Eye (tissue), 1 donor: ENCODE measurements around the gene C11orf52.
"Not testable (repeated sequence)": the region's sequence is repeated elsewhere in the genome, so short reads cannot be mapped to it uniquely, and the experiment has no call there.

Experiments
- DNase-seq: peaks from one replicate; pipeline ENCODE4 v3.0.0-alpha.2; 2015

The C11orf52 gene

DNA sequence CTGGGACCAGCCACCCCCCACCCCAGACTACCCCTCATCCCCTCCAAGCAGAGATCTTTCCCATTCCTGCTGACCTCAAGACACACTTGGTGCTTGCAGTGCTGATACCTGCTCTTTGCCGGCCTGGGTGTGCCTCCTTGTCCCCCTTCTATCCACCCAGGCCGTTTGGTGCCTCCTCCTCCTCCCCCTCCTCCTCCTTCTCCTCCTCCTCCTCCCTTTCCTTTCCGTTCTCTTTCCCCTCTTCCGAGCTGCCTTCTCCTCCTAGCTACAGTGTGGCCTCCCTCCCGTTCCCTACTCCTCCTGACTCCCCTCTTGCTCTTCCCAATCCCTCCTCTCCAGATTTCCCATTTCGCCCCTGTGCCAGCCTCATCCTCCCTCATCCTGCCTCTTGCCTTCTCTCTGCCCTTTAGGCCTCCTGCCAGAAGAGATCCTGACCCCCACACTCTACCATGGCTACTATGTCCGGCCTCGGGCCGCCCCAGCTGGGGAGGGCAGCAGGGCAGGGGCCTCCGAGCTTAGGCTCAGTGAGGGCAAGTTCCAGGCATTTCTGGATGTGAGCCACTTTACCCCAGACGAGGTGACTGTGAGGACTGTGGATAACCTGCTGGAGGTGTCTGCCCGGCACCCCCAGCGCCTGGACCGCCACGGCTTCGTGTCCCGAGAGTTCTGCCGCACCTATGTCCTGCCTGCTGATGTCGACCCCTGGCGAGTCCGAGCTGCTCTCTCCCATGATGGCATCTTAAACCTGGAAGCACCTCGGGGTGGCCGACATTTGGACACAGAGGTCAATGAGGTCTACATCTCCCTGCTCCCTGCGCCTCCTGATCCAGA lies 5.5 kb upstream of the C11orf52 start:
- peak; percentile 48 for DNase-seq

DNA sequence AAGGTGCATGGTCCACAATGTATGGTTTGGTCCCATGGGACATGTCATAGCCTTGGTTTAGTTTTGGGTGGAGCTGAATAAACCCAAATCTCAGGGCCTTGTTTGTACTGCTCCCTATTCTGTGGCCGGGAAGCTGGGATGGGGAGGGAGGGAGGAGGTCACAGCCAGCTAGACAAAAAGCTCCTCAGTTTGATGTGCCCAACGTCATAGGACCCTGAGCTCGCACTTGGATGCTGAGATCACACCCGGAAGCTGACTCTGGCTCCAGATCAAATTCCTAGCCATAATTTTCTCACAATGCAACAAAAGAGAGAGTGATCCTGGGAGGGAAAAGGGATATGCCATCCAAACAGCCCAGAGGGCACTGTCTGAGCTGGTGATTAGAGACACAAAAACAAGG lies 4.7 kb upstream of the C11orf52 start:
- peak; percentile 48 for DNase-seq

DNA sequence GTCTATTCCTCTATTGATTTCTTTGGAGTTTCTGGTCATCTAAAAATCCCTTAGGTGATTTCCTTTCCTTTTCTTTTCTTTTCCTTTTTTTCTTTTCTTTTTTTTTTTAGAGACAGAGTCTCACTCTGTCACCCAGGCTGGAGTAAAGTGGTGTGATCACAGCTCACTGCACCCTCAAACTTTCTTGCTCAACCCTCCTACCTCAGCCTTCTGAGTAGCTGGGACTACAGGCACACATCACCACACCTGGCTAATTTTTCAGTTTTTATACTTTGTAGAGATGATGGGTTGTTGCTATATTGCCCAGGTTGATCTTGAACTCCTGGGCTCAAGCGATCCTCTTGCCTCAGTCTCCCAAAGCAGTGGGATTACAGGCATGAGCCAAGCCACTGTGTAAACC lies 1.9 kb upstream of the C11orf52 start:
- DNase-seq, result no peak

DNA sequence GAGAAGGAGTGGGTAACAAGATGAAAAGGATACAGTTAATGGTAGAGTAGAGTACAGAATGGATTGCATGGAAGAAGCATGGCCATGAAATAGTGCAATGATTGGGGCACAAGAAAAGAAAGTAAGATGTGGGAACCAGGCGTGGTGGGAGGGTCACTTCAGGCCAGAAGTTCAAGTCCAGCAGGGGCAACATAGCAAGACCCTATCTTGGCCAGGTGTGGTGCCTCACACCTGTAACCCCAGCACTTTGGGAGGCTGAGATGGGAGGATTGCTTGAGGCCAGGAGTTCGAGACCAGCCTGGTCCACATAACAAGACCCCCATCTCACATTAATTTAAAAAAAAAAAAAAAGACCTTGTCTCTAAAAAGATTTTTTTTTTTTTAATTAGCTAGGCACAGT lies 1.4 kb upstream of the C11orf52 start:
- no peak for DNase-seq

DNA sequence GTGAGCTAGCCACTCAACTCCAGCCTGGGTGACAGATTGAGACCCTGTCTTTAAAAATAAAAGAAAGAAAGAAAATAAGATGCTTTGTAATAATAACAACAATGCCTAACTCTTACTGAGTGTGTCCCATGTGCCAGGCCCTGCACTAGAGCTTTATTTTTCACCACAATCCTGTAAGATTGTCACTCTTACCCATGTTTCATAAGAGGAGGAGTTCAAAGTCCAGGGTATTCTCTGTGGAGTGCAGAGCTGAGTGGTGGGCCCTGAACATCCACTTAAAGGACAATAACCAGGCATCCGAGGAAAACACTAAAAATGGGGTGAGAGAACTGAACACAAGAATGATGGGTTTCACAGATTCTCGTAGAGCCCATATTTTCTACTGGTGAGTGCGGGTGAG lies 925 bp upstream of the C11orf52 start:
- DNase-seq, result no peak

DNA sequence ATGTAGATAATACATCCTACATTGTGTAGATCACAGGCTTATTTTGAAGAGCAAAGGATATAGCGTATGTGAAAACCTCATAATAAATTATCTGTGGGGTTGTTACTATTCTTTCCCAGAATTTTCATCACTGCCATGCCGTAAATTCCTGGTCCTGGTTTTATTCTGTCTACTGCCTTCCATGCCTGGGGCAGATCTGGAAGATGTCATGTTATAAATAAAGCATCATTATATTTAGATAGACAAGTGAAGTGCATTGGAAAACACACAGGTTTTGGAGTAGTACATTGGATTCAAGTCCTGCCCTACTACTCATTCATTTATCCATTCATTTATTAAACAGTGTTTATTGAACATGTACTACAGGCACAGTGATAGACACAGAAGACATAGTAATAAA lies 2.2 kb downstream of the C11orf52 start:
- no peak for DNase-seq

DNA sequence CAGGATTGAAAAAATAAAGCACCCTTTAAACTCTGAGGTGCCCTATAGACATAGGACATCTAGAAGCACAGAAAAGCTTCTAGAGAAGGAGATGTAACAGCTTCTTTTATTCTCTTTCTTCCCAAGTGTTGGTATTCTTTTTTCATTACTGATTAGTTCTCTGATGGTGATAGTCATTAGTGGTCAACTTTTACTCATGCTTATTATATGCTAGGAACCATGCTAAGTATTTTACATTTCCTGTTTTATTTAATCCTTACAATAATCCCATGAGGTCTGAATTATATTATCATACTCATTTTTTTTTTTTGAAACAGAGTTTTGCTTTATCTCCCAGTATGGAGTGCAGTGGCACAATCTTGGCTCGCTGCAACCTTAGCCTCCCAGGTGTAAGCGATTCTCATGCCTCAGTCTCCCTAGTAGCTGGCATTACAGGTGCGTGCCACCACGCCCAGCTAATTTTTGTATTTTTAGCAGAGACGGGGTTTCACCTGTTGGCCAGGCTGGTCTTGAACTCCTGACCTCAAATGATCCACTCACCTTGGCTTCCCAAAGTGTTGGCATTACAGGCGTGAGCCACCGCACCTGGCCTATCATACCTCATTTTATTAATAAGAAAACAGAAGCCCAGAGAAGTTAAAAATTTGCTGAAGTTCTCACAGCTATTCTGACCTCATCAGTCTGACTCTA lies 3.0 kb downstream of the C11orf52 start:
- DNase-seq, result no peak

DNA sequence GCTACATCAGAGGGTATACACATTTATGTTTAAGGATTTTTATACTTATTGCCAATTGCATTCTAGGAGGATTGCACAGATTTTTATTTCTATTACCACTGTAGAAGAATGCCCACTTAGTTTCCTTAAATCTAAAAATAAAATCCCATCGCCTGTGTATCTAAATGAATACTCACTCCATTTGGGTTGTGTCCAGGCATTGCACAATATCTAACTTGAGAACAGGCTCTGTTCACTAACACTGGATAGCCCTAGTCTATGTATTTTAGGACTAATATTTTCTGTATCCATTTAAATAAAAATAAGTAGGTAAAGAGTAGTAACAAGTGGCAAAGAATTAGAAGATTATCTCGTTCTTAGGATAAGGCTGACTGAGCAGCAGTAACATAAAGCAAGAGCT lies 4.1 kb downstream of the C11orf52 start:
- no peak for DNase-seq

DNA sequence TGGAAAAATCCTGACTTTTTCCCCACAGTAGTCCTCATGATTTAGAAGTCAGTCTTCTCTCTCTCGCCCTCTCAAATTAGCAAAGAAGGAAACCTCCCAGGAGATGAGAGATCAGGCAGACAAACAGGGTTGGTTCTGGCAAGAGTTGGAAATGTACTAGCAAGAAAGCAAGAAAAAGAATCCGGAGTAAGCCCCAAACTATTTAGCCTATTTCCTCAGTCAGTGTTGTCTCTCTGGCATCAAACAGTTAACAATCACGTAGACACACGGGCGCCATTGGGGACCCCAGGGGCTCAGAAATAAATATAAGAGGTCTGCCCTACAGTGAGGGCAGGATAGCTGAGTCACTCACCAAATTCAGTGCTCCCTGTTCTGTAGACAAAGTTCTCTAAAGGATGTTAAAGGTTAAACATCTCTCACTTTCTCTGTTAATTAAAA lies 4.7 kb downstream of the C11orf52 start:
- peak; percentile 30 for DNase-seq

DNA sequence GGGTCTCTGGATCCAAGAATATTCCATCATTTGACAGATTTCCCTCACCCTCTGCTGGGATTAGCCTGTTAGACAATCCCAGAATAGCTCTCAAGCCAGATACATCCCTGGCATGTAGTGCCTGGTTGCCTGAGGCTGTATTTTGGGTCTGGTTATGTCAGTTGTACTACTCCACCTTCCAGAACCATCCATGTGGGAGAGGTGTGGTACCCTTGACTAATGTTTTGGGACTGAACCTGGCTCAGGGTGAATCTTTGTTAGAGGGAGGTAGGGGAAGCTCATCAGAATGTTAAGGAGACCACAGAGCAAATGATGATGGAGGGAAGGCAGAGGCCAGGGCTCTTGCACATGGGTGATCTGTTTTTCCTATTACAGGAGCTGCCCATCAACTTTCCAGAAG lies 5.2 kb downstream of the C11orf52 start:
- DNase-seq, result no peak

DNA sequence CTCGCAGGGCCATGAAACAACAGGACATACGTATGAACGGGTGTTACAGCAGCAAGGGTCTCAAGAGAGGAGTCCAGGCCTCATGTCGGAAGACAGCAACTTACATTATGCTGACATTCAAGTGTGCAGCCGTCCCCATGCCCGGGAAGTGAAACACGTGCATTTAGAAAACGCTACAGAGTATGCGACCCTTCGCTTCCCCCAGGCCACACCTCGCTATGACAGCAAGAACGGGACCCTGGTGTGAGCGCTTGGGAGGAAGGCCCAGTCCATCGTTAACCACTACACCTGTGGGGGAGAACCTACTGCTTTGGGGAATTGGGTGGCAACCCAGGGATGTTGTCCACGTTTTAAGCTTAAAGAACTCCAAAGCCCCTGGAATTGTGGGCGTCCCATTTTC lies 7.2 kb downstream of the C11orf52 start:
- no peak for DNase-seq

DNA sequence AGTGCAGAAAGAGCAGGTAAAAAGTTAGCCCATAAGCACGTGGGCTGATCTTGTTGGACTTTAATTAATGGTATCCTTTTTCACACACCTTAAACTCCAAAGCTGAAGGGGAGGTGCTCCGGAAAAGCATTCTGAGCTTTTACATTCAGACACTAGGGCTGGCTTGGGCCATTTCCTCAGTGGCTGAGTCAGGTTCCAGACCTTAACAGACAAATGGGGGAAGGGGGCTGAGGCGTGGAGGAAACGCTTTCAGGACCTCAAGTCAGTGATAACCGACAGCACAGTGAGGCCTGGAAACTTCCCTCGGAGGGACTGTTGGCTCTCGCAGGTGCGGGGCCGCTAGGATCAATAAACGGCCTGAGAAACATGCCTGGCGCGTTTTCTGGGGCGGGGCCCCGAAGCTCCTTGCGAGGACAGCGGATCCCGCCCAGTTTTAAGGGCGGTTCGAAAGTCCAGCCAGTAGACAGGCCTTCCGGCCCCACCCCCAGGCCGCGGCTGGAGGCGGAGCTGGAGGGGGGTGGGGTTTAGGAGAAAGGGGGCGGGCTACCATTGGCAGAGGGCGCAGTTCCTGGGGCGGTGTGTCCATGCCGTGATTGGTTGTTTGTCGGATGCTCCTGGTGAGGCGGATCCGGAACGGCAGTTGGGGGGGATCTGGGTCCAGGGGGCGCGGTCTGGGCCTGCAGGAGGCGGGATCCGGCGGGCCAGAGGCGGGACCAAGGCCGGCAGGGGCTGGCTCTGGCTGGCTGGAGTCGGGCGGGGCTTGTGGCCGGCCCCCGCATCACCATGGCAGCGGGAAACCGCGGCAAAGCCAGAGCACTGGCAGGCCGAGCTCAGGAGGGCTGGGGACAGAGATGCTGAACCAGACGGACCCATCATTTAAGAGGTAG lies 8.0 kb downstream of the C11orf52 start:
- DNase-seq, result peak; percentile 98

DNA sequence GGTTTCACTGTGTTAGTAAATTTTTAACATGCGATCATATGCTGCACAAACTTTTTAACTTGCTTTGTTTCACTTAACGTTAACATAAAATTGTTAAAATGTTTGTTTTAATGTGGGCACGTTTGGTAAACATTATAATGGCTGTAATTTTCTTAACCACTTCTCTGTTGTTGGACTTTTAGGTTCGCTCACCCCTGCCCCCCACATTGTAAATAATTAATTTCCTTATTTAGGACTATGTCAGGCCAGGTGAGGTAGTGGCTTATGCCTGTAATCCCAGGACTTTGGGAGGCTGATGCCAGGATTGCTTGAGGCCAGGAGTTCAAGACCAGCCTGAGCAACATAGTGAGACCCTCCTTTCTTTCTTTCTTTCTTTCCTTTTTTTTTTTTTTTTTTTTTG lies 11.8 kb downstream of the C11orf52 start:
- DNase-seq, result no peak

DNA sequence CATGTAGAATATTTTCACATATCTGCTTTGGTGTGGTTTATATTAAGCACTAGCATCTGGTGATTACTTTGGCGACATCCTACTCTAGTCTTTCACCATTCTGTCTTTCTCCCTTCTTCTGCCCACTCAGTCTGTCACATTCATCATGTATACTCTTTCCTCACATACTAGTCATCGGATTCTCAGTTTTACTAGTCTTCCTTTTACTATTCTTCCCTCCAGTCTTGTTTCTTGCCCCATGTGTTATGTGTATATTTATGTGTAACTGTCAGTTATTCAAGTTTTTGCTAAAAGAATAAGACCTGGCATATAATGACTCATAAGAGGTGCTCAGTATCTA lies 13.9 kb downstream of the C11orf52 start:
- no peak for DNase-seq

DNA sequence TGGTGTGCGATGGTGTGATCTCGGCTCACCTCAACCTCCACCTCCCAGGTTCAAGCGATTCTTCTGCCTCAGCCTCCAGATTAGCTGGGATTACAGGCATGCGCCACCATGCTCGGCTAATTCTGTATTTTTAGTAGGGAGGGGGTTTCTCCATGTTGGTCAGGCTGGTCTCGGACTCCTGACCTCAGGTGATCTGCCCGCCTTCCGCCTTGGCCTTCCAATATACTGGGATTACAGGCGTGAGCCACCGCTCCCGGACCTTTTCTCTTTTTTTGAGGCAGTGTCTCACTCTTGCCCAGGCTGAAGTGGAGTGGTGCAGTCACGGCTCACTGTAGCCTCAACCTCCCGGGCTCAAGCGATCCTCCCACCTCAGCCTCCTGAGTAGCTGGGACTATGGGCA lies 14.5 kb downstream of the C11orf52 start:
- not testable (repeated sequence) for DNase-seq

DNA sequence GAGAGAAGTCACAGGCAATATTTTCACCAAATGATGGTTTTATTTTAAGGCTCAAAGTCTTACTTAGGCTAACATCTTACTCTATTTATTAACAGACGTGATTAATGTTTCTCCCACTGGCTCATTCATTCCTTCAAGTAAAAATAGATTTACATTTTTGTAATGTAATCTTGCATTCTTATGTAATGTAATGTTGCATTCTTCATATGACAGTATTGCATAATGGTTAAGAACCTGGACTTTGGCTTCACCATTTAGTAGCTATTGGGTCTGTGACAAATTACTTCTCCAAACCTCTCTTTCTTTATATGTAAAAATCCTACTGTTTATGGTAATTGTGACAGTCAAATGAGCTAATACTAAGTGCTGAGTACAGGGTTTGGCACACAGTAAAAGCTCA lies 15.2 kb downstream of the C11orf52 start:
- no peak for DNase-seq

DNA sequence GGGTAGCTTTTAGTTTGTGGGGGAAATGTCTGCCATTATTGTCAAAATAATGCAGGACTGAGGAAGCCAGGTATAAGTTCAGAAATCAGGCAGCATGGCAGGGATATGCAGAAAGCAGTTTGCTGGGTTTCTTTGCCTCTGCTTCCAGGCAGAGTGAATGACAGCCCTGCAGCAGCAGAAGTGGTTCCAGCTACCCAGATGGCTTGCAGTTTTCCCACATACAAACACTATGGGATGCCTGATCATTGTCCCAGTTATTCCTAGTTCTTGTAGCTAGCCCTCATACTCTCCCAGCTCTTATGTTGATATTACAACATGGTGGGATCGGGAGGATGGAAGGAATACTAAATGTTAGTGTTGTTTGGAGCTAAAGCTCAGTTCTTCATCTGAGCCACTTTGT lies 15.6 kb downstream of the C11orf52 start:
- no peak for DNase-seq

DNA sequence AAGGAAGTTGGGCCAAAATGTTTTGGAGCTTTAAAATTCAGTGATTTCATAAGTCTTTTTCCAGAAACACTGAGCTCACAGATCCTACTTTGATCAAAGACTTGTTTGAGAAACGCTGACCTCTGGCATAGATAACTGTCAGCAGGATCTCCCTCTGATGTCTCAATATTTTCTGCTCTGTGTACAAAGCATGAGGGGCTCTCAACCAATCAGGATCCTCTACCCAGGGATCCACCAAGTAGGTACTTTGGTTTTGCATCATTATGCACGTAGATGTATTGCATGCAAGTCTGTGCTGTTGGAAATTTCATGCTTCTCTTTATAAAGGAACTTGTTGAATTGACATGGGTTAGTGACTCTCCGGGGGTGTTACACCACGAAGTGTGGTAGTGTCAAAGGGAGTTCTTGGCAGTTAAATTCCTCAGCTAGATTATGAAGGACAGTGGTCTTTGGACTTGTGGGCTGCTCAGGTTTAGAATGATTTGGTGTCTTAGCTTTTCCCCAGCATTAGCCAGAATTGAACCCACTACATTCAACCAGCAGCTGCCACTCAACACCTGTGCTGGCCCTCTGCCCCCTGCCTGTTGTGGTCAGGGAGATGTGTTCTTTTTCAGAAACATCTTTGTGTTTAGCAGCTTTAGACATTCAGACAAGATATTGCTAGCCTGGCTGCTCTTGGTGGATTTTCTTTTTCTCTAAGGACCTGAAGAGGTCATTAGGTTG lies 16.8 kb downstream of the C11orf52 start:
- DNase-seq, result no peak

DNA sequence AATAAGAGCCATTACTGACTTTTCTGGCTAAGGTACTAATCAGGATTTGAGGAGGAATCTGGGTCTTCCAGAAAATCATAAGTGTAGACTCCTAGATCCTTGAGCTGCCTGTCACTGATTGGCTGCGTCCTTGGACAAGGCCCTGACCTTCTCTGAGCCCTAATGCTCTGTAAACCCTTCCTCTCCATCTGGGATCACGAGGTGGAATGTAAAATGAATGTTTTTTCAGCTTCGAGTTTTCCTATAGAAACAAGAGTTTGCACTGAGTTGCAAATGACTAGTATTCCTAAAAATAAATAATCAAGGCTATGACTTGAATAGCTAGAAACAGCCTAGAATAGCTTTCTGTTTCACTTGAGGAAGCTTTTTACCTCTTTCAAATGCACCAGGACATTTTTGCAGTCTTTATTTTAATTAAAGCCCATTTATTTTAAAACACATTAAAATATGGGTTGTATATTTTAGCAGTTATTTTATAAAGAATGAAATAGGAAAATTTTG lies 17.4 kb downstream of the C11orf52 start:
- peak; percentile 44 for DNase-seq

DNA sequence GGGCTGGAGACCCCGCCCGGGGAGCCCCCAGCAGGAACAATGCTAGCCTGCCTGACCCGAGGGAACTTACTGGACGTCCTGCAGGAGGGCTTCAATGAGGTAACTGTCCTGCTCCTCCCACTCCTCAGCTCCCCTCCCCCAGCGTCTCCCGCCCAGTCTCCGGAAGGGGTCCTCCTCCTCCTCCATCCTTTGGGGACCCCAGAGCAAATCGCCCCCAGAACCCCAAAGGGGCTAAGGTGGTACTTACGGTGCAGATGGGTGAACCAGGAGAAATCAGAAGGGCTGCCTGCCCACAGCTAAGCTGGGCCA lies 18.7 kb downstream of the C11orf52 start:
- DNase-seq, result no peak

DNA sequence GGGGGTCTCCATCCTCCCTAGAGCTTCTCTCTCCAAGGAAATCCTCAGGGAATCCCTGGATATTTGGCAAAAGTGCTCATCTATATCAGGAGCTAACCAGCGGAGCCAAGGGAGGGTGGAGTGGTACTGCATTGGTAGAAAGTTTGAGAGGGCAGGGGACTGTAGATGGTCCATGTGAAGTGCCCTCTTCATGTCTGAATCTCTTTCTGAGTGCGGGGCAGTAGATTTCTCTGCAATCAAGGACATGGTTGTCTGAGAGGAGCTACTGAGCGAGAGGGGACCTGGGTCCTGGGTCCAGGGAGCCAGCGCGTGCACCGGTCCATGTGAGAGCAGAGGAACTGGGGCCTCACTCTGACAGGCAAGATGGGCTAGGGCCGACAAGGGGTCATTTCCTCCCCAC lies 19.1 kb downstream of the C11orf52 start:
- no peak for DNase-seq

DNA sequence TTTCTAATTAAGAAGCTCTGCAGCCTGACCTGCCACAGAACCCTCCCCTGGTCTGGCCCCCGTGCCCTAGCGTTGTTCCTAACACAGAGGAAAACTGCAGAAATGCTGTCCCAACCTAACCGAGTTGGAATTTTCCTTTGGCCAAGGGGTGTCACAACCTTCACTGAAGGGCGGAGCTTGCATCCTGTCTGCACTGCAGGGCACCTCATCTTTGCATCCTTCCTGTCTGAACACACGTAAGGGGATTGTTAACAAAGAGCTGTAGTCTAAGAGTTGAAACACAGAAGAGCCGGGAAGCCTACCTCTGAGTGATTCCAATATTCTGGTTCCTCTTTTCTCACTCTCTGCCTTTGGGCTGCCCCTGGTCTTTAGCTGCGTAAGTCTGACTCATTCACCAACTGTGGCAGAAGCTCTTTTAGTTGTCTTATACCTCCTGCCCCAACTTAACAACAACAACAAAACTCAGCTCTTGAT lies 20.0 kb downstream of the C11orf52 start:
- DNase-seq, result peak; percentile 57
